HCT116 (cell line): ENCODE results near the gene JSRP1. TPM values are rescaled to one million over a fixed set of nuclear protein-coding genes. Genes with fewer than 3 reads are reported as not detected.

ENCODE experiments used
- ATAC-seq: fragments of 200-7000 bp; cut with Tn5 transposase; 2 replicates; pipeline ENCODE4 v1.9.1; 2020; ENCODE audit warnings: mild to moderate bottlenecking, moderate library complexity
- BruUV-seq: library from RNA; stranded (reverse); fragments of 400-500 nt; replicated peaks from 2 replicates; lab custom pipeline; 2021; lab: Mats Ljungman, UMichigan
- CTCF ChIA-PET: fragments of 300-600 bp; sonication (Branson Sonifier 250); formaldehyde crosslinking; loops from one replicate; lab custom pipeline; 2021; ENCODE audit warnings: antibody characterized with exemption; lab: Charles Lee
- POLR2A ChIA-PET: fragments of 300-600, 350-600 bp; sonication (Branson Sonifier 250); formaldehyde crosslinking; loops from one replicate; lab custom pipeline; 2021; ENCODE audit warnings: antibody characterized with exemption; lab: Charles Lee
- RAD21 ChIA-PET, 2 experiments: fragments of 300-600 bp; sonication (Branson Sonifier 250); formaldehyde crosslinking; loops; one replicate each; lab custom pipeline; 2023; ENCODE audit warnings: low total read pairs in 2 of 2; ENCODE audit not compliant: uncharacterized antibody in 2 of 2, unreplicated experiment in 2 of 2, low non-redundant PET in 1 of 2; lab: Charles Lee
- DNase-seq: peaks from one replicate; pipeline ENCODE4 v3.0.0-alpha.2; 2010; ENCODE audit warnings: low read depth, low spot score
- H2AFZ ChIP-seq: fragments of 200-600 bp; shearing (Covaris generic), sonication (generic); 2 replicates; pipeline ENCODE4 v1.6.1; 2017; ENCODE audit warnings: low read depth, mixed run types, mixed read lengths, antibody characterized with exemption, low read length; ENCODE audit not compliant: poor library complexity, severe bottlenecking
- H3K27ac ChIP-seq: 2 replicates; pipeline ENCODE4 v1.5.1; 2012; ENCODE audit warnings: low read depth, low read length
- H3K27me3 ChIP-seq: fragments of 200-600 bp; sonication (generic); 2 replicates; pipeline ENCODE4 v1.6.1; 2016; ENCODE audit warnings: mixed run types, low read length, mixed read lengths; ENCODE audit not compliant: insufficient read depth
- H3K36me3 ChIP-seq, 2 experiments: fragments of 200-500 bp in 1 of 2; fragments of 200-600 bp in 1 of 2; sonication (Bioruptor generic) in 1 of 2; sonication (generic) in 1 of 2; 2 replicates each; pipeline versions ENCODE4 v1.5.1 to v1.6.1; 2014 to 2016; ENCODE audit warnings: low read length in 2 of 2, inconsistent platforms in 1 of 2, mixed read lengths in 1 of 2, mixed run types in 1 of 2; ENCODE audit not compliant: insufficient read depth in 2 of 2, control insufficient read depth in 1 of 2
- H3K4me1 ChIP-seq, 2 experiments: fragments of 200-600 bp in 1 of 2; sonication (generic) in 1 of 2; 2 replicates each; pipeline versions ENCODE4 v1.5.1 to v1.6.1; 2012 to 2017; ENCODE audit warnings: low read length in 2 of 2, inconsistent platforms in 1 of 2, mild to moderate bottlenecking in 1 of 2, mixed read lengths in 1 of 2, mixed run types in 1 of 2, moderate library complexity in 1 of 2; ENCODE audit not compliant: insufficient read depth in 2 of 2, control insufficient read depth in 1 of 2
- H3K4me2 ChIP-seq: fragments of 200-600 bp; sonication (generic); 2 replicates; pipeline ENCODE4 v1.6.1; 2017; ENCODE audit warnings: mixed run types, low read length, mixed read lengths
- H3K4me3 ChIP-seq, 2 experiments: fragments of 200-600 bp in 1 of 2; sonication (generic) in 1 of 2; replicated peaks in 1 of 2; 2 replicates each; pipeline ENCODE4 v1.5.1; 2011 to 2016; ENCODE audit warnings: low read length in 2 of 2, control low read depth in 1 of 2, low read depth in 1 of 2, mild to moderate bottlenecking in 1 of 2, mixed read lengths in 1 of 2, mixed run types in 1 of 2
- H3K79me2 ChIP-seq: fragments of 200-600 bp; sonication (generic); 2 replicates; pipeline ENCODE4 v1.6.1; 2017; ENCODE audit warnings: mild to moderate bottlenecking, mixed run types, low read length, moderate library complexity, mixed read lengths; ENCODE audit not compliant: insufficient read depth
- H3K9ac ChIP-seq: fragments of 200-600 bp; sonication (generic); 2 replicates; pipeline ENCODE4 v1.6.1; 2016; ENCODE audit warnings: low read length, mixed read lengths
- H3K9me2 ChIP-seq: fragments of 200-600 bp; sonication (generic), shearing (Covaris generic); 2 replicates; pipeline ENCODE4 v1.6.1; 2017; ENCODE audit warnings: mixed run types, mild to moderate bottlenecking, moderate library complexity; ENCODE audit not compliant: insufficient read depth
- H3K9me3 ChIP-seq, 2 experiments: fragments of 200-500 bp in 1 of 2; fragments of 200-600 bp in 1 of 2; sonication (Bioruptor generic) in 1 of 2; sonication (generic) in 1 of 2; 2 replicates each; pipeline ENCODE4 v1.6.1; 2014 to 2017; ENCODE audit warnings: low read length in 2 of 2, mixed read lengths in 2 of 2, inconsistent platforms in 1 of 2, low read depth in 1 of 2, mild to moderate bottlenecking in 1 of 2, mixed run types in 1 of 2, moderate library complexity in 1 of 2; ENCODE audit not compliant: control insufficient read depth in 1 of 2, insufficient read depth in 1 of 2
- H4K20me1 ChIP-seq: fragments of 200-600 bp; sonication (generic), shearing (Covaris generic); 2 replicates; pipeline ENCODE4 v1.6.1; 2017; ENCODE audit warnings: mixed run types, mild to moderate bottlenecking, moderate library complexity; ENCODE audit not compliant: insufficient read depth
- ATF3 ChIP-seq: IDR thresholded peaks from 2 replicates; pipeline ENCODE4 v1.6.1; 2012
- EGR1 ChIP-seq: IDR thresholded peaks from 2 replicates; pipeline ENCODE4 v1.6.1; 2012; ENCODE audit warnings: low read depth
- ELF1 ChIP-seq: IDR thresholded peaks from 2 replicates; pipeline ENCODE4 v1.6.1; 2012; ENCODE audit warnings: low read depth, borderline replicate concordance
- EZH2 ChIP-seq: fragments of 200-600 bp; sonication (generic); IDR thresholded peaks from 2 replicates; pipeline ENCODE4 v1.6.1; 2017; ENCODE audit warnings: antibody characterized with exemption, mixed run types
- MAX ChIP-seq: IDR thresholded peaks from 2 replicates; pipeline ENCODE4 v1.6.1; 2012
- SIN3A ChIP-seq: IDR thresholded peaks from 2 replicates; pipeline ENCODE4 v1.6.1; 2012; ENCODE audit warnings: low read depth
- intact Hi-C: fragments of 100-400 bp; cut with micrococcal nuclease; formaldehyde crosslinking; loops from 2 replicates; pipeline ENCODE4 v1.10.0; 2022
- total RNA-seq: library from RNA; stranded (reverse); gene quantifications from one replicate; pipeline ENCODE4 v1.2.1, GENCODE V29; 2021; ENCODE audit not compliant: unreplicated experiment

JSRP1 gene
- total RNA-seq, 1 experiment from 2014 or later: 0.30 TPM

GRCh38 chr19:2268480-2268830 lies 12.2 kb upstream of the JSRP1 start:
- RAD21 ChIA-PET: no interaction called here
- no peaks in the 10 kb centered on the region for H3K9me3 ChIP-seq

GRCh38 chr19:2266183-2266993 lies 10.2 kb upstream of the JSRP1 start:
- intact Hi-C loops: loop anchor here (5.0 kb wide), 1 partner anchor 99 kb away; no protein-coding TSS in a partner anchor
- Histone ChIP-seq H3K4me2 (peak overlapping the region; percentile 40), H3K9me3 (no peaks in the 10 kb centered on the region), H3K9me2 (no peaks in the 10 kb centered on the region), H3K9ac (peak overlapping the region; percentile 39; the same call in 1 of the 2 replicates), H3K27me3 (no peaks in the 10 kb centered on the region), H4K20me1 (peaks cover 5% of the 10 kb centered on the region; the same call in 1 of the 2 replicates), H3K4me3 (no peak overlapping the region), H2AFZ (peak overlapping the region; percentile 26), H3K4me1 (peaks cover 18 to 27% of the 10 kb centered on the region in 2 experiments; a peak in 3 of 4 replicates), H3K36me3 (peaks cover under 1 to 11% of the 10 kb centered on the region in 2 experiments; a peak in 1 of 4 replicates), H3K79me2 (peaks cover 21% of the 10 kb centered on the region), H3K27ac (peak overlapping the region; percentile 16; the same call in 1 of the 2 replicates)
- ATAC-seq (no peak), DNase-seq (no peak)
- ChIA-PET CTCF (interaction anchor here (0.6 kb wide), 1 partner anchor 8 kb away, joined by 3 read pairs; no protein-coding TSS in a partner anchor), POLR2A (interaction anchor here (1.0 to 1.3 kb wide), 2 partner anchors 97 to 402 kb away, joined by 3 read pairs; no protein-coding TSS in a partner anchor), RAD21 (no interaction called here)
- no TSS peak for BruUV-seq
- TF ChIP-seq SIN3A (no peak), EGR1 (peak; percentile 63; the same call in 1 of the 2 replicates), EZH2 (no peak), ELF1 (no peak), MAX (0 out of 2 replicates have a peak, but pooled peaks have one; percentile 42)

More at GRCh38 chr19:2268480-2268830, 12.2 kb upstream of the JSRP1 start:
- Histone ChIP-seq H2AFZ (peak overlapping the region; percentile 74), H3K9me2 (no peaks in the 10 kb centered on the region), H3K27me3 (no peaks in the 10 kb centered on the region), H3K27ac (no peak overlapping the region), H3K4me3 (peak overlapping the region in 1 of 2 experiments; percentile 57; a peak in 1 of 4 replicates), H3K9ac (peak overlapping the region; percentile 55; the same call in 1 of the 2 replicates), H3K4me1 (peaks cover 16 to 38% of the 10 kb centered on the region in 2 experiments), H3K79me2 (peaks cover 41% of the 10 kb centered on the region), H4K20me1 (peaks cover 16% of the 10 kb centered on the region; the same call in 1 of the 2 replicates), H3K36me3 (peaks cover 11 to 22% of the 10 kb centered on the region in 2 experiments; a peak in 2 of 4 replicates), H3K4me2 (peak overlapping the region; percentile 87)
- intact Hi-C loops: loop anchor here (5.0 kb wide), 1 partner anchor 101 kb away; no protein-coding TSS in a partner anchor
- ChIA-PET POLR2A (no interaction called here), CTCF (no interaction called here)
- DNase-seq: no peak
- no peak for ATAC-seq
- no peak for TF ChIP-seq ATF3
- no peak for TF ChIP-seq MAX
- BruUV-seq: no TSS peak
